K562 (cell line): ENCODE results near the gene PLPP4. TPM values are rescaled to one million over a fixed set of nuclear protein-coding genes. Genes with fewer than 3 reads are reported as not detected.

Experiments
- ATAC-seq: fragments of 200-7000 bp; cut with Tn5 transposase; 3 replicates; pipeline ENCODE4 v1.9.1; 2020; ENCODE audit warnings: moderate library complexity
- BruUV-seq: library from RNA; stranded (reverse); fragments of 400-500 nt; replicated peaks from 2 replicates; lab custom pipeline; 2021; lab: Mats Ljungman, UMichigan
- CTCF ChIA-PET: fragments of 300-600 bp; formaldehyde crosslinking; extraction: SDS; loops from one replicate; lab custom pipeline; 2021; ENCODE audit warnings: low intra/inter-chr PET ratio; lab: Yijun Ruan, JAX
- POLR2A ChIA-PET: fragments of 300-600, 350-650 bp; sonication (Branson Sonifier 250); formaldehyde crosslinking; extraction: SDS; loops from one replicate; lab custom pipeline; 2021; ENCODE audit warnings: antibody characterized with exemption, inconsistent platforms; lab: Yijun Ruan, JAX
- DNase-seq, 4 experiments: peaks; one replicate each; pipeline versions ENCODE4 v3.0.0 to v3.0.0-alpha.2; 2011 to 2018; ENCODE audit warnings: low spot score in 3 of 4, mixed read lengths in 3 of 4; ENCODE audit errors: extremely low read depth in 1 of 4
- FAIRE-seq: peaks from 2 replicates; lab custom pipeline; 2011; peaks lifted over from hg19 to GRCh38; lab: Jason Lieb, UNC
- H2AFZ ChIP-seq: 2 replicates; pipeline ENCODE4 v1.6.0; 2011; ENCODE audit warnings: low read depth, low read length, control low read depth, inconsistent platforms
- H3K27ac ChIP-seq: fragments of 200-600 bp; 3 replicates; pipeline ENCODE4 v1.8.0; 2011; ENCODE audit warnings: low read depth, mild to moderate bottlenecking, control low read depth, inconsistent platforms, low read length, moderate library complexity, mixed read lengths; ENCODE audit errors: extremely low read depth
- H3K27me3 ChIP-seq, 2 experiments: fragments of 300-600 bp in 1 of 2; 2 replicates in 1 of 2; 3 replicates in 1 of 2; pipeline versions ENCODE4 v1.6.0 to v1.8.0; 2011; ENCODE audit warnings: inconsistent platforms in 2 of 2, low read length in 2 of 2, mild to moderate bottlenecking in 1 of 2, mixed read lengths in 1 of 2, moderate library complexity in 1 of 2; ENCODE audit not compliant: control insufficient read depth in 2 of 2, insufficient read depth in 2 of 2
- H3K36me3 ChIP-seq: fragments of 300-600 bp; 3 replicates; pipeline ENCODE4 v1.8.0; 2011; ENCODE audit warnings: mild to moderate bottlenecking, low read length, inconsistent platforms; ENCODE audit not compliant: control insufficient read depth, insufficient read depth
- H3K4me1 ChIP-seq, 2 experiments: fragments of 200-600 bp in 1 of 2; replicated peaks in 1 of 2; 2 replicates in 1 of 2; 3 replicates in 1 of 2; pipeline versions ENCODE4 v1.5.1 to v1.8.0; 2011; ENCODE audit warnings: inconsistent platforms in 2 of 2, low read length in 2 of 2, mild to moderate bottlenecking in 1 of 2, mixed read lengths in 1 of 2, moderate library complexity in 1 of 2; ENCODE audit not compliant: control insufficient read depth in 2 of 2, insufficient read depth in 2 of 2
- H3K4me2 ChIP-seq: 2 replicates; pipeline ENCODE4 v1.6.1; 2011; ENCODE audit warnings: low read length, control low read depth, inconsistent platforms, mixed read lengths; ENCODE audit not compliant: insufficient read depth
- H3K4me3 ChIP-seq: fragments of 200-600 bp; sonication (generic), shearing (Covaris generic); 2 replicates; pipeline ENCODE4 v1.5.1; 2016; ENCODE audit warnings: control low read depth, inconsistent platforms
- H3K79me2 ChIP-seq: fragments of 200-600 bp; 3 replicates; pipeline ENCODE4 v1.8.0; 2011; ENCODE audit warnings: low read length, inconsistent platforms; ENCODE audit not compliant: control insufficient read depth, insufficient read depth
- H3K9ac ChIP-seq, 2 experiments: 2 replicates each; pipeline versions ENCODE4 v1.6.0 to v1.6.1; 2011; ENCODE audit warnings: low read depth in 2 of 2, low read length in 2 of 2, control low read depth in 1 of 2, inconsistent platforms in 1 of 2, mild to moderate bottlenecking in 1 of 2, mixed read lengths in 1 of 2; ENCODE audit not compliant: insufficient read depth in 1 of 2
- H3K9me1 ChIP-seq: one replicate; pipeline ENCODE4 v1.6.0; 2011; ENCODE audit warnings: inconsistent platforms, mild to moderate bottlenecking, low read length, moderate library complexity; ENCODE audit not compliant: control insufficient read depth, insufficient read depth
- H3K9me3 ChIP-seq: replicated peaks from 2 replicates; pipeline ENCODE4 v1.5.1; 2011; ENCODE audit warnings: low read depth, low read length, inconsistent platforms; ENCODE audit not compliant: control insufficient read depth, insufficient read depth
- H4K20me1 ChIP-seq: replicated peaks from 2 replicates; pipeline ENCODE4 v1.6.1; 2011; ENCODE audit warnings: low read length, inconsistent platforms, mixed read lengths; ENCODE audit not compliant: control insufficient read depth, insufficient read depth
- CREM ChIP-seq: IDR thresholded peaks from 2 replicates; pipeline ENCODE4 v1.6.1; 2014; ENCODE audit warnings: antibody characterized with exemption, low read depth
- ETS2 ChIP-seq: IDR thresholded peaks from 2 replicates; pipeline ENCODE4 v1.6.1; 2016; ENCODE audit warnings: borderline replicate concordance, missing genetic modification characterization, mild to moderate bottlenecking, moderate library complexity, missing compliant biosample characterization; ENCODE audit not compliant: poor library complexity, severe bottlenecking
- NR2C1 ChIP-seq, 2 experiments: fragments of 450-650 bp; IDR thresholded peaks; 2 replicates each; pipeline ENCODE4 v1.6.1; 2017; ENCODE audit warnings: mild to moderate bottlenecking in 2 of 2, antibody characterized with exemption in 1 of 2, inconsistent platforms in 1 of 2, missing compliant biosample characterization in 1 of 2, missing genetic modification characterization in 1 of 2
- RCOR1 ChIP-seq, 2 experiments: IDR thresholded peaks; 2 replicates each; pipeline ENCODE4 v1.6.1; 2012; ENCODE audit warnings: low read depth in 2 of 2, low read length in 2 of 2, borderline replicate concordance in 1 of 2, improper control_type of control experiment in 1 of 2
- SUPT5H ChIP-seq: fragments of 450-650 bp; IDR thresholded peaks from 2 replicates; pipeline ENCODE4 v1.6.1; 2016
- TAF1 ChIP-seq: IDR thresholded peaks from 2 replicates; pipeline ENCODE4 v1.6.1; 2011; ENCODE audit warnings: mild to moderate bottlenecking, low read length, moderate library complexity; ENCODE audit not compliant: insufficient read depth, control insufficient read depth, severe bottlenecking; ENCODE audit errors: extremely low read depth
- ZNF655 ChIP-seq: fragments of 250-450 bp; sonication (Bioruptor Pico); IDR thresholded peaks from 2 replicates; pipeline ENCODE4 v1.5.0; 2021
- WGBS: fragments of 100-300 bp; shearing (Covaris generic); methylation state at CpG from one replicate; pipeline ENCODE4 v1.1.6; 2016; ENCODE audit warnings: low coverage, mixed read lengths; ENCODE audit not compliant: insufficient coverage; ENCODE audit errors: missing lambda C conversion rate; 5-methylcytosine and 5-hydroxymethylcytosine counted together
- in situ Hi-C: fragments of 300-500 bp; cut with MboI; formaldehyde crosslinking; loops from 4 replicates; pipeline ENCODE4 v1.15.0; 2018; ENCODE audit warnings: inconsistent platforms, mixed read lengths
- intact Hi-C: fragments of 100-400 bp; cut with micrococcal nuclease; formaldehyde crosslinking; loops from 2 replicates; pipeline ENCODE4 v1.14.2; 2022
- polyA plus RNA-seq, 8 experiments: library from polyadenylated mRNA; depleted of rRNA in 4 of 8; stranded (reverse) in 5 of 8; unstranded in 3 of 8; fragments of >200 nt; fragmentation: Nextera tagmentation in 2 of 8; fragmentation: Illumina TruSeq in 1 of 8; extraction: Ambion mirVana in 2 of 8; extraction: Trizol in 1 of 8; gene quantifications; 2 replicates each; pipeline versions ENCODE4 v1.2.1 to v1.2.3, GENCODE V29; 2011 to 2014; ENCODE audit warnings: inconsistent platforms in 1 of 8, missing spikeins in 1 of 8
- total RNA-seq, 7 experiments: library from RNA; depleted of rRNA in 6 of 7; stranded (reverse); fragments of >200 nt in 6 of 7; fragmentation: Illumina TruSeq in 2 of 7; extraction: Trizol in 2 of 7; gene quantifications; 2 replicates each; pipeline versions ENCODE4 v1.2.1 to v1.2.3, GENCODE V29; 2011 to 2021; ENCODE audit warnings: low replicate concordance in 1 of 7
- TF ChIP-seq, protein P1 (sequence below): fragments of 200-800 bp; sonication (Bioruptor generic); IDR thresholded peaks from 2 replicates; pipeline ENCODE4 v1.6.1; 2016; ENCODE audit warnings: missing genetic modification characterization, missing compliant biosample characterization
- TF ChIP-seq, protein P2 (sequence below): sonication (generic); formaldehyde crosslinking; IDR thresholded peaks from 2 replicates; pipeline ENCODE4 v1.8.1; 2023; ENCODE audit warnings: mild to moderate bottlenecking, missing genetic modification reagents
- TF ChIP-seq, protein P3 (sequence below): fragments of 450-650 bp; formaldehyde crosslinking; IDR thresholded peaks from 2 replicates; pipeline ENCODE4 v1.4.0; 2020; ENCODE audit warnings: mild to moderate bottlenecking, moderate library complexity

The PLPP4 gene
- total and polyA plus RNA-seq, 9 of the 15 experiments (the other 6 are each of a cell fraction or from before 2014, with no cell fraction given) = 0.08 TPM; not detected in 8

GRCh38 chr10:120599200-120599724 lies 142.2 kb downstream of the PLPP4 start:
- in situ Hi-C loops (no loop called here), intact Hi-C loops (no loop called here)
- POLR2A ChIA-PET = no interaction called here
- no peak overlapping the region for H3K27ac ChIP-seq
- no peaks in the 10 kb centered on the region for H3K4me1 ChIP-seq
- no TSS peak for BruUV-seq
- H3K9ac ChIP-seq = no peak overlapping the region
- no peaks in the 10 kb centered on the region for H3K9me1 ChIP-seq
- no peak overlapping the region for H3K4me2 ChIP-seq
- no peaks in the 10 kb centered on the region for H3K79me2 ChIP-seq
- no peak overlapping the region for H3K4me3 ChIP-seq
- no peaks in the 10 kb centered on the region for H4K20me1 ChIP-seq
- no peak overlapping the region for H2AFZ ChIP-seq
- no peaks in the 10 kb centered on the region for H3K36me3 ChIP-seq
- no peaks in the 10 kb centered on the region for H3K27me3 ChIP-seq
- CTCF ChIA-PET = no interaction called here
- H3K9me3 ChIP-seq = no peaks in the 10 kb centered on the region
- FAIRE-seq (no peak), DNase-seq (no peak), ATAC-seq (no peak)
- 0% methylated on average over 9 of the region's 9 CpGs for WGBS
- TF ChIP-seq CREM (no peak), NR2C1 (IDR thresholded peaks at IDR 0.05) (no peak), NR2C1 (tag; IDR thresholded peaks at IDR 0.05) (no peak), SUPT5H (no peak), RCOR1 (IDR thresholded peaks at IDR 0.05; ENCODE audit: borderline replicate concordance in 1 of 2, low read depth in 2 of 2, low read length in 2 of 2) (no peak), ZNF655 (CRISPR knock-in tag) (no peak), TAF1 (no peak), ETS2 (no peak)
- TF ChIP-seq, protein P1, sequence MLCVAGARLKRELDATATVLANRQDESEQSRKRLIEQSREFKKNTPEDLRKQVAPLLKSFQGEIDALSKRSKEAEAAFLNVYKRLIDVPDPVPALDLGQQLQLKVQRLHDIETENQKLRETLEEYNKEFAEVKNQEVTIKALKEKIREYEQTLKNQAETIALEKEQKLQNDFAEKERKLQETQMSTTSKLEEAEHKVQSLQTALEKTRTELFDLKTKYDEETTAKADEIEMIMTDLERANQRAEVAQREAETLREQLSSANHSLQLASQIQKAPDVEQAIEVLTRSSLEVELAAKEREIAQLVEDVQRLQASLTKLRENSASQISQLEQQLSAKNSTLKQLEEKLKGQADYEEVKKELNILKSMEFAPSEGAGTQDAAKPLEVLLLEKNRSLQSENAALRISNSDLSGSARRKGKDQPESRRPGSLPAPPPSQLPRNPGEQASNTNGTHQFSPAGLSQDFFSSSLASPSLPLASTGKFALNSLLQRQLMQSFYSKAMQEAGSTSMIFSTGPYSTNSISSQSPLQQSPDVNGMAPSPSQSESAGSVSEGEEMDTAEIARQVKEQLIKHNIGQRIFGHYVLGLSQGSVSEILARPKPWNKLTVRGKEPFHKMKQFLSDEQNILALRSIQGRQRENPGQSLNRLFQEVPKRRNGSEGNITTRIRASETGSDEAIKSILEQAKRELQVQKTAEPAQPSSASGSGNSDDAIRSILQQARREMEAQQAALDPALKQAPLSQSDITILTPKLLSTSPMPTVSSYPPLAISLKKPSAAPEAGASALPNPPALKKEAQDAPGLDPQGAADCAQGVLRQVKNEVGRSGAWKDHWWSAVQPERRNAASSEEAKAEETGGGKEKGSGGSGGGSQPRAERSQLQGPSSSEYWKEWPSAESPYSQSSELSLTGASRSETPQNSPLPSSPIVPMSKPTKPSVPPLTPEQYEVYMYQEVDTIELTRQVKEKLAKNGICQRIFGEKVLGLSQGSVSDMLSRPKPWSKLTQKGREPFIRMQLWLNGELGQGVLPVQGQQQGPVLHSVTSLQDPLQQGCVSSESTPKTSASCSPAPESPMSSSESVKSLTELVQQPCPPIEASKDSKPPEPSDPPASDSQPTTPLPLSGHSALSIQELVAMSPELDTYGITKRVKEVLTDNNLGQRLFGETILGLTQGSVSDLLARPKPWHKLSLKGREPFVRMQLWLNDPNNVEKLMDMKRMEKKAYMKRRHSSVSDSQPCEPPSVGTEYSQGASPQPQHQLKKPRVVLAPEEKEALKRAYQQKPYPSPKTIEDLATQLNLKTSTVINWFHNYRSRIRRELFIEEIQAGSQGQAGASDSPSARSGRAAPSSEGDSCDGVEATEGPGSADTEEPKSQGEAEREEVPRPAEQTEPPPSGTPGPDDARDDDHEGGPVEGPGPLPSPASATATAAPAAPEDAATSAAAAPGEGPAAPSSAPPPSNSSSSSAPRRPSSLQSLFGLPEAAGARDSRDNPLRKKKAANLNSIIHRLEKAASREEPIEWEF (CRISPR knock-in tag) = no peak
- TF ChIP-seq, protein P2, sequence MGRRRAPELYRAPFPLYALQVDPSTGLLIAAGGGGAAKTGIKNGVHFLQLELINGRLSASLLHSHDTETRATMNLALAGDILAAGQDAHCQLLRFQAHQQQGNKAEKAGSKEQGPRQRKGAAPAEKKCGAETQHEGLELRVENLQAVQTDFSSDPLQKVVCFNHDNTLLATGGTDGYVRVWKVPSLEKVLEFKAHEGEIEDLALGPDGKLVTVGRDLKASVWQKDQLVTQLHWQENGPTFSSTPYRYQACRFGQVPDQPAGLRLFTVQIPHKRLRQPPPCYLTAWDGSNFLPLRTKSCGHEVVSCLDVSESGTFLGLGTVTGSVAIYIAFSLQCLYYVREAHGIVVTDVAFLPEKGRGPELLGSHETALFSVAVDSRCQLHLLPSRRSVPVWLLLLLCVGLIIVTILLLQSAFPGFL (CRISPR knock-in tag) = no peak
- TF ChIP-seq, protein P3, sequence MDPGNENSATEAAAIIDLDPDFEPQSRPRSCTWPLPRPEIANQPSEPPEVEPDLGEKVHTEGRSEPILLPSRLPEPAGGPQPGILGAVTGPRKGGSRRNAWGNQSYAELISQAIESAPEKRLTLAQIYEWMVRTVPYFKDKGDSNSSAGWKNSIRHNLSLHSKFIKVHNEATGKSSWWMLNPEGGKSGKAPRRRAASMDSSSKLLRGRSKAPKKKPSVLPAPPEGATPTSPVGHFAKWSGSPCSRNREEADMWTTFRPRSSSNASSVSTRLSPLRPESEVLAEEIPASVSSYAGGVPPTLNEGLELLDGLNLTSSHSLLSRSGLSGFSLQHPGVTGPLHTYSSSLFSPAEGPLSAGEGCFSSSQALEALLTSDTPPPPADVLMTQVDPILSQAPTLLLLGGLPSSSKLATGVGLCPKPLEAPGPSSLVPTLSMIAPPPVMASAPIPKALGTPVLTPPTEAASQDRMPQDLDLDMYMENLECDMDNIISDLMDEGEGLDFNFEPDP = no peak
